Fibroblast of lung (primary cell): ENCODE data around the gene SIGLEC6. TPM values are rescaled to one million over a fixed set of nuclear protein-coding genes. Genes with fewer than 3 reads are reported as not detected.

Source experiments
- DNase-seq, 2 donors: peaks; one replicate each; pipeline versions ENCODE4 v3.0.0 to v3.0.0-alpha.2; 2010; ENCODE audit warnings: low read depth in 2 of 2
- H2AFZ ChIP-seq: 2 replicates; pipeline ENCODE4 v1.5.1; 2012; ENCODE audit warnings: low read length, control low read depth, inconsistent platforms
- H3K27ac ChIP-seq: 2 replicates; pipeline ENCODE4 v1.5.1; 2011; ENCODE audit warnings: low read length, control low read depth; ENCODE audit not compliant: insufficient read depth
- H3K27me3 ChIP-seq: 2 replicates; pipeline ENCODE4 v1.5.1; 2011; ENCODE audit warnings: mild to moderate bottlenecking, low read length; ENCODE audit not compliant: control insufficient read depth, insufficient read depth
- H3K36me3 ChIP-seq: 2 replicates; pipeline ENCODE4 v1.5.1; 2011; ENCODE audit warnings: low read length; ENCODE audit not compliant: control insufficient read depth, insufficient read depth
- H3K4me1 ChIP-seq: 2 replicates; pipeline ENCODE4 v1.5.1; 2011; ENCODE audit warnings: low read length; ENCODE audit not compliant: control insufficient read depth, insufficient read depth; ENCODE audit errors: extremely low read depth
- H3K4me2 ChIP-seq: 2 replicates; pipeline ENCODE4 v1.5.1; 2011; ENCODE audit warnings: low read length, control low read depth; ENCODE audit not compliant: insufficient read depth; ENCODE audit errors: extremely low read depth
- H3K4me3 ChIP-seq, 4 experiments: fragments of 200-600 bp in 1 of 4; sonication (generic) in 1 of 4; replicated peaks in 1 of 4; 2 replicates each; pipeline ENCODE4 v1.5.1; 2011 to 2016; ENCODE audit warnings: low read length in 4 of 4, low read depth in 3 of 4, mild to moderate bottlenecking in 3 of 4, control low read depth in 2 of 4, inconsistent platforms in 1 of 4, mixed read lengths in 1 of 4; ENCODE audit not compliant: insufficient read depth in 1 of 4; ENCODE audit errors: control extremely low read depth in 1 of 4
- H3K79me2 ChIP-seq: 2 replicates; pipeline ENCODE4 v1.5.1; 2012; ENCODE audit warnings: mild to moderate bottlenecking, low read length, inconsistent platforms; ENCODE audit not compliant: control insufficient read depth, insufficient read depth
- H3K9ac ChIP-seq: 2 replicates; pipeline ENCODE4 v1.5.1; 2011; ENCODE audit warnings: mild to moderate bottlenecking, low read length, control low read depth; ENCODE audit not compliant: insufficient read depth
- H3K9me3 ChIP-seq: 2 replicates; pipeline ENCODE4 v1.5.1; 2012; ENCODE audit warnings: low read depth, low read length; ENCODE audit not compliant: control insufficient read depth, insufficient read depth
- H4K20me1 ChIP-seq: 2 replicates; pipeline ENCODE4 v1.5.1; 2011; ENCODE audit warnings: low read length; ENCODE audit not compliant: control insufficient read depth, insufficient read depth; ENCODE audit errors: extremely low read depth
- CTCF ChIP-seq, 2 donors: IDR thresholded peaks in 1 of 2; conservative IDR thresholded peaks in 1 of 2; 1 replicate in 1 of 2; 2 replicates in 1 of 2; pipeline ENCODE4 v1.5.1; 2011 to 2012; ENCODE audit warnings: low read length in 2 of 2, control low read depth in 1 of 2, inconsistent platforms in 1 of 2, low read depth in 1 of 2, mild to moderate bottlenecking in 1 of 2
- EZH2 ChIP-seq: IDR thresholded peaks from 2 replicates; pipeline ENCODE4 v1.5.1; 2012; ENCODE audit warnings: low read length, control low read depth, mild to moderate bottlenecking; ENCODE audit errors: missing control alignments
- polyA plus RNA-seq, 2 donors: library from polyadenylated mRNA; depleted of rRNA in 1 of 2; stranded (reverse) in 1 of 2; unstranded in 1 of 2; fragments of >200 nt; gene quantifications; 2 replicates each; pipeline ENCODE4 v1.2.1, GENCODE V29; 2011 to 2012; ENCODE audit warnings: missing spikeins in 1 of 2
- total RNA-seq: library from RNA; depleted of rRNA; stranded (reverse); fragments of >200 nt; gene quantifications from 2 replicates; pipeline ENCODE4 v1.2.1, GENCODE V29; 2014

Gene SIGLEC6
- total and polyA plus RNA-seq, 2 donors (not counting 1 experiment from before 2014, with no cell fraction given) = not detected

- Histone ChIP-seq H3K27ac (no peak overlapping the region), H3K4me3 (no peak overlapping the region), H3K79me2 (no peaks in the 10 kb centered on the region), H3K9ac (no peak overlapping the region), H3K27me3 (no peaks in the 10 kb centered on the region), H3K9me3 (no peaks in the 10 kb centered on the region), H3K36me3 (no peaks in the 10 kb centered on the region), H3K4me2 (no peak overlapping the region), H4K20me1 (no peaks in the 10 kb centered on the region), H2AFZ (no peak overlapping the region), H3K4me1 (no peaks in the 10 kb centered on the region)
- TF ChIP-seq EZH2 = no peak
- no peak for TF ChIP-seq CTCF (conservative IDR thresholded peaks at IDR 0.05 in 1 of 2, IDR thresholded peaks at IDR 0.05 in 1 of 2; ENCODE audit: low read depth in 1 of 2, low read length in 2 of 2)
- DNase-seq = no peak
Observed at GRCh38 chr19:51468545-51468920, 62.9 kb downstream of the SIGLEC6 start.

GRCh38 chr19:51467864-51468544 is 63.5 kb downstream of the SIGLEC6 start:
- no peak overlapping the region for H2AFZ ChIP-seq
- no peak overlapping the region for H3K4me3 ChIP-seq
- H3K79me2 ChIP-seq = no peaks in the 10 kb centered on the region
- no peaks in the 10 kb centered on the region for H3K4me1 ChIP-seq
- H3K9me3 ChIP-seq = no peaks in the 10 kb centered on the region
- TF ChIP-seq CTCF (conservative IDR thresholded peaks at IDR 0.05 in 1 of 2, IDR thresholded peaks at IDR 0.05 in 1 of 2; ENCODE audit: low read depth in 1 of 2, low read length in 2 of 2) = no peak
- TF ChIP-seq EZH2 = no peak
- no peak for DNase-seq
- no peak overlapping the region for H3K9ac ChIP-seq
- no peak overlapping the region for H3K4me2 ChIP-seq
- no peaks in the 10 kb centered on the region for H3K27me3 ChIP-seq
- no peak overlapping the region for H3K27ac ChIP-seq
- no peaks in the 10 kb centered on the region for H4K20me1 ChIP-seq
- no peaks in the 10 kb centered on the region for H3K36me3 ChIP-seq

Other genes starting within 250 kb of the SIGLEC6 start
- gene IGLON5, start 220.0 kb downstream of the SIGLEC6 start, total RNA-seq = not detected in 2 replicates
- not detected in 2 replicates for gene IGLON5, start 220.0 kb downstream of the SIGLEC6 start, polyA plus RNA-seq
- 0.26 and 0.33 TPM in 2 replicates for gene VSIG10L, start 189.5 kb downstream of the SIGLEC6 start, total RNA-seq
- 0.66 and 0.82 TPM in 2 replicates for gene VSIG10L, start 189.5 kb downstream of the SIGLEC6 start, polyA plus RNA-seq
- 71.7 and 123 TPM in 2 replicates for gene ETFB, start 165.3 kb downstream of the SIGLEC6 start, total RNA-seq
- 84.4 and 101 TPM in 2 replicates for gene ETFB, start 165.3 kb downstream of the SIGLEC6 start, polyA plus RNA-seq
- gene CLDND2, start 162.7 kb downstream of the SIGLEC6 start, total RNA-seq = not detected in 2 replicates
- gene CLDND2, start 162.7 kb downstream of the SIGLEC6 start, polyA plus RNA-seq = not detected in 2 replicates
- gene NKG7, start 159.0 kb downstream of the SIGLEC6 start, total RNA-seq = not detected in 2 replicates
- gene NKG7, start 159.0 kb downstream of the SIGLEC6 start, polyA plus RNA-seq = not detected in 2 replicates
- not detected in 2 replicates for gene LIM2, start 143.7 kb downstream of the SIGLEC6 start, total RNA-seq
- not detected in 2 replicates for gene LIM2, start 143.7 kb downstream of the SIGLEC6 start, polyA plus RNA-seq
- gene C19orf84, start 141.1 kb downstream of the SIGLEC6 start, total RNA-seq = not detected in 2 replicates
- gene C19orf84, start 141.1 kb downstream of the SIGLEC6 start, polyA plus RNA-seq = not detected in 2 replicates
- gene SIGLEC10, start 114.0 kb downstream of the SIGLEC6 start, total RNA-seq = not detected in 2 replicates
- gene SIGLEC10, start 114.0 kb downstream of the SIGLEC6 start, polyA plus RNA-seq = not detected in 2 replicates
- not detected in 2 replicates for gene SIGLEC8, start 73.2 kb downstream of the SIGLEC6 start, total RNA-seq
- not detected in 2 replicates for gene SIGLEC8, start 73.2 kb downstream of the SIGLEC6 start, polyA plus RNA-seq
- gene CEACAM18, start 53.1 kb downstream of the SIGLEC6 start, total RNA-seq = not detected in 2 replicates
- gene CEACAM18, start 53.1 kb downstream of the SIGLEC6 start, polyA plus RNA-seq = not detected in 2 replicates
- not detected in 2 replicates for gene SIGLEC12, start 29.9 kb downstream of the SIGLEC6 start, total RNA-seq
- not detected in 2 replicates for gene SIGLEC12, start 29.9 kb downstream of the SIGLEC6 start, polyA plus RNA-seq
- 4.1 and 5.0 TPM in 2 replicates for gene ZNF175, start 39.6 kb upstream of the SIGLEC6 start, total RNA-seq
- 4.7 and 7.6 TPM in 2 replicates for gene ZNF175, start 39.6 kb upstream of the SIGLEC6 start, polyA plus RNA-seq
- not detected in 2 replicates for gene SIGLEC5, start 98.7 kb upstream of the SIGLEC6 start, total RNA-seq
- gene SIGLEC5, start 98.7 kb upstream of the SIGLEC6 start, polyA plus RNA-seq = not detected in 2 replicates
- gene SIGLEC14, start 115.2 kb upstream of the SIGLEC6 start, total RNA-seq = not detected in 2 replicates
- gene SIGLEC14, start 115.2 kb upstream of the SIGLEC6 start, polyA plus RNA-seq = not detected in 2 replicates
- gene SPACA6, start 161.7 kb upstream of the SIGLEC6 start, total RNA-seq = 5.1 and 8.6 TPM in 2 replicates
- 2.8 and 5.5 TPM in 2 replicates for gene SPACA6, start 161.7 kb upstream of the SIGLEC6 start, polyA plus RNA-seq
- gene HAS1, start 192.3 kb upstream of the SIGLEC6 start, total RNA-seq = not detected in 2 replicates
- gene HAS1, start 192.3 kb upstream of the SIGLEC6 start, polyA plus RNA-seq = not detected in 2 replicates
- gene FPR1, start 220.2 kb upstream of the SIGLEC6 start, total RNA-seq = not detected in 2 replicates
- 0.14 TPM in 1 of 2 replicates, not detected in the other for gene FPR1, start 220.2 kb upstream of the SIGLEC6 start, polyA plus RNA-seq
- gene FPR2, start 229.5 kb upstream of the SIGLEC6 start, total RNA-seq = not detected in 2 replicates
- gene FPR2, start 229.5 kb upstream of the SIGLEC6 start, polyA plus RNA-seq = 0.12 TPM in 1 of 2 replicates, not detected in the other